ENCODE data around the gene OR7G2.

GRCh38 chr19:9060564-9061340 is 46.5 kb downstream of the OR7G2 start:
- TF ChIP-seq CTCF (IDR thresholded peaks at IDR 0.05) (no peak), POLR2A (IDR thresholded peaks at IDR 0.05) (no peak), POLR2AphosphoS5 (IDR thresholded peaks at IDR 0.05; ENCODE audit: insufficient read depth in 1 of 2, low read depth in 1 of 2) (no peak)
